Activated CD4-positive, alpha-beta T cell treated with anti-CD3 and anti-CD28 coated beads, Interleukin-2, amount 50 U/mL, for 1 hour (primary cell): ENCODE data around the gene C5orf34.
"Not testable (repeated sequence)": the region's sequence is repeated elsewhere in the genome, so short reads cannot be mapped to it uniquely, and the experiment has no call there.

Source experiments
- DNase-seq: peaks from one replicate; pipeline ENCODE4 v3.0.0-alpha.2; 2020

Gene C5orf34

GRCh38 chr5:43514816-43515677 is at the start of gene C5orf34:
Gene C5orf34 (minus strand): TSS chr5:43515148. CDS start chr5:43509339, 5,809 bp downstream.
- DNase-seq: peak; percentile 94

- DNase-seq: no peak
These were observed 49.4 kb upstream of the C5orf34 start for GRCh38 chr5:43564289-43564850.

- no peak for DNase-seq
These were observed 48.4 kb upstream of the C5orf34 start for GRCh38 chr5:43563321-43563720.

GRCh38 chr5:43561356-43561755 is 46.4 kb upstream of the C5orf34 start:
- DNase-seq: no peak

GRCh38 chr5:43560128-43560527 is 45.2 kb upstream of the C5orf34 start:
- DNase-seq: no peak

- peak; percentile 75 for DNase-seq
These were observed 42.1 kb upstream of the C5orf34 start, which contains the start of gene PAIP1 for GRCh38 chr5:43556857-43557542. Gene PAIP1 (minus strand): TSS chr5:43557077. CDS start chr5:43556846, 231 bp downstream.

GRCh38 chr5:43556607-43556856 is 41.6 kb upstream of the C5orf34 start:
- not testable (repeated sequence) for DNase-seq

GRCh38 chr5:43555895-43556606 is 41.1 kb upstream of the C5orf34 start:
- DNase-seq: peak; percentile 32

- no peak for DNase-seq
These were observed 39.5 kb upstream of the C5orf34 start for GRCh38 chr5:43554497-43554896.

GRCh38 chr5:43553381-43553780 is 38.4 kb upstream of the C5orf34 start:
- DNase-seq: no peak

- DNase-seq: no peak
These were observed 36.8 kb upstream of the C5orf34 start for GRCh38 chr5:43551731-43552130.

GRCh38 chr5:43549272-43549671 is 34.3 kb upstream of the C5orf34 start:
- DNase-seq: not testable (repeated sequence)

- no peak for DNase-seq
These were observed 33.4 kb upstream of the C5orf34 start for GRCh38 chr5:43548358-43548757.

- DNase-seq: no peak
These were observed 32.6 kb upstream of the C5orf34 start for GRCh38 chr5:43547532-43547931.

GRCh38 chr5:43543434-43543833 is 28.5 kb upstream of the C5orf34 start:
- no peak for DNase-seq

- no peak for DNase-seq
These were observed 25.8 kb upstream of the C5orf34 start for GRCh38 chr5:43540746-43541145.

GRCh38 chr5:43536972-43537371 is 22.0 kb upstream of the C5orf34 start:
- no peak for DNase-seq

- DNase-seq: no peak
These were observed 18.7 kb upstream of the C5orf34 start for GRCh38 chr5:43533646-43534045.

- no peak for DNase-seq
These were observed 15.7 kb upstream of the C5orf34 start for GRCh38 chr5:43530648-43531047.

- DNase-seq: no peak
These were observed 8.7 kb upstream of the C5orf34 start for GRCh38 chr5:43523662-43524072.

- DNase-seq: no peak
These were observed 5.7 kb upstream of the C5orf34 start for GRCh38 chr5:43520615-43521014.

- DNase-seq: no peak
These were observed 715 bp upstream of the C5orf34 start for GRCh38 chr5:43515678-43516048.

GRCh38 chr5:43514471-43514815 is 505 bp downstream of the C5orf34 start:
- no peak for DNase-seq

- no peak for DNase-seq
These were observed 923 bp downstream of the C5orf34 start for GRCh38 chr5:43514025-43514424.
